CD4-positive, alpha-beta T cell treated with Interferon alpha-2 for 1 hour (primary cell): ENCODE measurements around the gene ATG2A.

ENCODE experiments used
- DNase-seq, 2 donors: peaks; one replicate each; pipeline ENCODE4 v3.0.0-alpha.2; 2020 to 2022

ATG2A gene

DNA sequence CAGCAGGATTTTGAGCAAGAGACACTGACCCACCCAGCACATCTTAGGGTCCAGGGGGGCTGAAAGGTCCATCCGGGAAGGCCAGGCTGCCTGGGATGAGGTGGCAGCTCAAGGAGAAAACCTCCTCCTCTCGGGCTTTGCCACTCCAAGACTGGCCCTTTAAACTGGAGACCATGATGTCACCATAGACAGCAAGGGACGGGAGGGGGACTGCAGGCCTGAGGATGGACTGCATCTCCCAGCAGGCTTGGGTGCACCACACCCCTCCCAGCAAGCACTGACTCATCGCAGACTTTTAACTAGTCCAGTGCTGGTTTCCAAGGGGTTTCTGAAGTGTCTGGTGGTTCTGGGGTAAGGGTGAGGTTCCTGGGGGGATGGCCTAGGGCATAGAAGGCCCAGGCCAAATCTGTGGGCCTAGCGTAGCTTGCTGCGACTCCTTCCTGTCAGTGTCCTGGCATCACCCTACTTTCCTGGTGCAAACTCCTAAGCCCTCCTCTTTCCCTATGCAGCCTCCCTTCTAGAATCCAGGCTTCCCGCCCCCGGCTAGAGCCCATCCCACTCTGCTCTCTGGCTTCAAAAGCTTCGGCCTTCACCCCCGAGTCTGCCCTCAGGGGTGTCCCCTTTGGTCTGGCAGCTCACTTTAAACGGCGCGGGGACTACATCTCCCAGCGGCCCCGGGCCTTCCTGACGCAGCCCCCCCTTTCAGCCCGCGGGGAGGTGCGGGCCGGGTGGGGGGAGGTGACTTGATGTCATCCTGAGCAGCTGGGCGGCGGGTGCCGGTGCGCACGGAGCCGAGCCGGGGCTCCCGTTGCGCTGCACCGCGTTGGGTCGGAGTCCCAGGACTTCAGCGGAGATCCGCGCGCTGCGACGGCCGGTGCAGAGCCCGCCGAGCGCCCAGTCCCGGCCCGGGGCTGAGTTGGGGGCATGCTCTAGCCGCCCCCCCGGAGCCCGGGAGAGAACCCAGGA, 7.2 kb upstream of the ATG2A start, which contains the start of gene PPP2R5B:
TSS of gene PPP2R5B (plus strand) at position 746 of the 966 bp plus-strand sequence. CDS start 1,046 bp downstream, outside the sequence.
- DNase-seq, result peak; percentile 90 to 92

DNA sequence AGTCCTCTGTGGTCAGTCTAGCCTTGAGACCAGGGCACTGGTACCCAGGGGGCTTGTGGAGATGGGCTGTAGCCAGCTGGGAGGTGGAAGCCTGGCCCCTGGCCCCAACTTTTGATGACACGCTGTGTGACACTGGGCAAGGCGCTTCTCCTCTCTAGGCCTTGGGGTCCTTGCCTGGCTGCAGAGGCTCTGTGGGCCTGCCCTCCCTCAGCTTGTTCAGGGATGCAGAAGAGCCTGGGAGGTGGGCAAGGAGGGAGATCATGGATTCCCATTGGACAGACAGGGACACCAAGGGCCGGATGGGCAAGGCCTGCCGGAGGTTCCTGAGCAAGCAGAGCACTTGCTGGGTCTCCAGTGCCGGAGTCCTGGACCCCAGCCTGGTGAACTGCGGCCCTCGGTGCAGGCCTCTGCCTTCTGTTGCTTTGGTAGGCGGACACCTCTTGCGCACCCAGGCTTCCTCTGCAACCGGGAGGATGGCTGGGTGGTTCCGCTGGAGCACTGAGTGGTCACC, 6.2 kb upstream of the ATG2A start:
- no peak for DNase-seq

DNA sequence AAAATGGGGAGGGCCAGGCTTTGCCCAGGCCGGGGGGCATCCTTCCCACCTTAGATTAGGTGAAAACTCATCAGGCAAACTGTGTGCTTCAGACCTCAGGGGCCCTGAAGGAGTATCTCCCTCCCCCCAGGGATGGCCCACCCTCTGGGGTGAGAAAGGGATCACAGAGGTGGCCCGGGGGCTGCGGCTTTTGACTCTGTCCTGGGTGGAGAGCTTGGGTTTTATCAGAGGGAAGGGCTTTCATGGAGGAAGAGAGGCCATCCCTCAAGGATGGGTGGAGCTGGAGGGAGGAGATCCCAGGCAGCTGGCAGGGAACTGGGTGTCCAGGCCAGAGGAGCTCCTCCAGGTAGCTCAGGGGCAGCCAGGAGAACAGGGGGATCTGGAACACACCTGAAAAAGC, 4.4 kb upstream of the ATG2A start:
- no peak for DNase-seq

DNA sequence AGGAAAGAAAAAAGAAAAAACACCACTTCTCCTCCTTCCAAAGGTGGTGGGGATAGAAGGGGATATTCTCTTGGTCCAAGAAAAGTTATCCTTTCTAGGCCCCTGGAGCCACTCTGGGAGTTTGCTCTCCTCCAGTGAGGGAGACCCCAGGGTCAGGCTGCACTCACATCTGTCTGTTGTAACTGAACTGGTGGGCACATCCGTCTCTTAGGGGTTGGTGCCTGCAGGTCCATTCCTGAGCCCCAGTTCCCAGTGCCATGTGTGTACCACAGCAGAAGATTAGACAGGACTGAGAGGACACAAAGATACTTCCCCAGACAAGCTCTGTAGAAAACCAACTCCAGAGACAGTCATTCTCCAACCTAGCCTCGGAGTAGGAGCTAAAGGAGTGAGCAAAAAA, 3.1 kb upstream of the ATG2A start:
- no peak for DNase-seq

DNA sequence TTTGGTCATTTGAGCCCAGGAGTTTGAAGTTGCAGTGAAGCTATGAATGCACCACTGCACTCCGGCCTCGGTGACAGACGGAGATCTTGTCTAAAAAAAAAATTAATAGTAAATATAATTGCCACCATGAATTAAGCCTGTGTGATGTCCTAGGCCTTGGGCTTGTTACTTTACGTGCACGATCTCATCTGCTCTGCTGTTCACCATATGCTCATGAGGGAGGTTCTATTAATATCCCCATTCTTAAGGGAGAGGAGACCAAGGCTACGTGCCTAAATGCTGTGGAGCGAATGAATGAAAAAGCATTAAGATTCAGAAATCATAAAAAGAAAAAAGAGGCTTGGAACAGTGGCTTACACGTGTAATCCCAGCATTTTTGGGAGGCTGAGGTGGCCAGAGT, 2.6 kb upstream of the ATG2A start:
- no peak for DNase-seq

DNA sequence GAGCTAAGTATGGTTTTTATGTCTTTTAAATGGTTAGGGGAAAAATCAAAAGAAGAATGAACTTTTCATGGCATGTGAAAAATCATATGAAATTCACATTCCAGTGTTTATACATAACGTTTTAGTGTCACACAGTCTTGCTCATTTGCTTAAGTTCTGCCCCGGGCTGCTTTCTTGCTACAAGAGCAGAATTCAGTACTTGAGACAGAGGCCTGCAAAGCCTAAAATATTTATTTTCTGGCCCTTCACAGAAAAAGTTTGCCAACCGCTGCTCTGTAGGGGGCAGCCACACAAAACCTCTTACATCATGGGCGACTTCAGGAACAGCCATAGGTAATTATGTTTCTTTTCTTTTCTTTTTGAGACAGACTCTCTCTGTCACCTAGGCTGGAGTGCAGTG, 1.0 kb upstream of the ATG2A start:
- DNase-seq, result no peak

DNA sequence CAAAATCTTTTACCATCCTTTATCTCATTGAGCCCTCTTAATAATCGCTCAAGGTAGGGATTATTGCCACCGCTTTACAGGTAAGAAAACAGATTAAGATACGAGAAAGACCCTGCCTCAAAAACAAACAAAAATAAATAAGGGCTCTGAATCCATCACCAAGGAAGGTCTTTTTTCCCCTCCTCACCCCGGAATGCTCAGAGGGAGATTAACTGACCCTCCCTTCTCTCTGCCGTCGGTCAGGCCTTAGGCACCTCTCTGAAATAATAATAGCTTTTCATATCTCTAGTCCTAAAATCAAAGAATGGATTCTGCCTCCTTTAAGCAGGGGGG, 620 bp upstream of the ATG2A start:
- no peak for DNase-seq

DNA sequence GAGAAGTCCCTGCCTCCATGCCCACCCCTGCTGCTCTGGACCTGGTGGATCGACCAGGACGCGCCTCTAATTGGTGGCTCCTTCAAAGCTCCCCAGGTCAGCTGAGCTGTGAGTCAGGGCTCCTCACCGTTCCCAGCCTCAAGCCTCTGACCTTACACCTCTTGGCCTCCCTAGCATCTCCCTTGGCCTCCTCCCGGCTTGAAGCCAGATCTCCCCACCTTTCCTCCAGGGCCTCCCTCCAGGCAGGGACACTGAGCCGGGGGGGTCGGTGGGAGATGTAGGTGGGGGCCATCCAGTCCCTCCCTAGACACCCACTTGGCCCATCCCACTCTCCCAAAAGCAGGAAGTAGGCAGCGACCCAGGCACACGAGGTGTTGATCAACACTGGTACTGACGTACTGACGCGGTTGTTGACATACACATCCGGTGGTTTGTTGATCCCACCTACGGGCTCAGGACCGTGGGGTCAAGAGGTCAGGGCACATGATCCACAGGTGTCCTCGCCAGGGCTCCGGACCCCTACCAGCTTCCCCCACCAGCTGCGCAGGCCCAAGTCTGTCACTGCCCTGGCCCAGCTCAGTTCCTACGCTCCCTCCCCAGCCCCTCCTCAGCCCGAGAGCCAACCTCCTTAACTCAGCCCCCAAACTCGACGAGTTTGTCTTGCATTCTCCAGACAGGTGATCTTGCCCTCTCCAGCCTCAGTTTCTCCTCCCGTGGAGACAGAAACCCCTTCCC, 802 bp downstream of the ATG2A start:
- peak; percentile 50 to 65 for DNase-seq

DNA sequence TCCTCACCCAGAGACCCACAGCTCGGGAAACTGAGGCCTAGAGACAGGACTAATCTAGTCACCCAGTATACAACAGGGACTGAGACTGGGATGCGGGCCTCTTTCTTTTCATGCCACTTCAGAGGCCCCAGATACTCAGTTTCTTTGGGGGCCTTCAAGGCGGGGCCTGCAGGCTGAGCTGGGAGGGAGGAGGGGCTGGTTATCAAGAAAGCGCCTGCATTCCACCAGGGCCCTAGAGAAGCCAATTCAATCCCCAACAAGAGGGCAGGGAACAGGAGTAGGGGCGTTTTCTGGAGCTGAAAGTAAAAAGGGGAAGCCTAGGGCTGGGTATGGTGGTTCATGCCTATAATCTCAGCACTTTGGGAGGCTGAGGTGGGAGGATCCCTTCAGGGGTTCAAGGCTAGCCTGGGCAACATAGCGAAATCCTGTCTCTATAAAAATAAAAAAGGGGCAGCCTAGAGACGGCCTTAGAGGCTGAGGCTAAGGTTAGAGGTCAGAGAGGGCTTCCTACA, 1.6 kb downstream of the ATG2A start:
- no peak for DNase-seq

DNA sequence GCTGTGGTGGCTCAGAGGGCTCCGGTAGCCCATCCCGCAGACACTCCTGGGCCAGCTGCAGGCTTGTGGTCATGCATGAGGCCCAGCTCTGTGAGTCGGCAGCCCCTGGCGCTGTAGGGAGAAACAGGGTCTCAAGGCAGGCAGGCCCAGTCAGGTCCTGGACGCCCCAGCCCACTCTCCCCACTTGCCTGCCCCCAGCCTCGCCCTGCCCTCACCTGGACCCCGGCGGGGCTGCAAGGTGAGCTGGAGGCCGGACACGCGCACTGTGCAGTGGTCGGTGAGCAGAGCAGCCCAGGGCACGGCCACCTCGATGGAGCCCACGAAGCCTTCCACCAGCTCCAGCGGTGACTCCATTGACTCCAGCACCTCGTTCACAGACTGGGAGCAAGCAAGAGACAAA, 2.9 kb downstream of the ATG2A start:
- DNase-seq, result no peak

DNA sequence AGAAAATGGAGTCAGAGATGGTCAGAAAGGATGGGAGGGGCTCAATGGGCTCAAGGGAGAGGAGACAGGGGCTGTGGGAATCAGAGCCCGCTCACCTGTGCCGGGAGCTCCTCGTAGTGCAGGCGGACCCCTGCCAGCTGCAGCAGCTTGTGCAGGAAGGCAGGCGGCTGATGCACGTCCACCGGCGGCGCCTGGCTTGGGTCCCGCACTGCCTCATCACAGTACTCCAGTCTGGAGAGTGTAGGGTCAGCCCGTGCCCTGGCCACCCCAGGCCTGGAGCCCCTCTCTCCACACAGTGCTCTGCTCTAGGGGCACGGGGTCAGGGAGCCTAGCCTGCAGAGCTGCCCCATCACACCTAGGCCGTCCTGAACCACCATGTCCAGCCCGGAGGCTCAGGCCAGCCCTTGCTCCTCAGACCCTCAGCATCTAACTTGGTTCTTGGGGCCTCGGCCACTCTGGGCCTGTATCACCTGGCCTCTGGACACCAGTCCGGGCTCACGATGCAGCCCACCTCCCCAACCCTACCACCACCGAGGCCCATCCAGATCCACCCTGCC, 3.8 kb downstream of the ATG2A start:
- no peak for DNase-seq

DNA sequence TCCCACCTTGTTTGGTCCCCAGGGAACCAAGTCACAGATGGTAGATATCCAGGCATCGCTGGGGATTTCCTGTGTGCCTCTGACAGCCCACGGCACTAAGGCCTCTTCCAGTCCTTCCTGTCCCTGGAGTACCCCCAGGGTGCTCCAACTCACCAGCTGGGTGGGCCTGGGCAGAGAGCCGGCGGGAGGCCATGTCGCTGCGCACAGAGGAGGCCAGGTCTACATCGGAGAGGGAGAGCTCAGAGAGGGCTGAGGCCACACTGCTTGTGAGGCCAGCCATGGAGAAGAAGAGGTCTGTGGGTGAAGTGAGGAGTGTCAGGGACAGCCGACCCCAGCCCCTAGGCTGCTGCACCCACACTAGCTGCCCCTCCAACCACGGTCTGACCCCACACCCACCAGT, 5.3 kb downstream of the ATG2A start:
- no peak for DNase-seq

DNA sequence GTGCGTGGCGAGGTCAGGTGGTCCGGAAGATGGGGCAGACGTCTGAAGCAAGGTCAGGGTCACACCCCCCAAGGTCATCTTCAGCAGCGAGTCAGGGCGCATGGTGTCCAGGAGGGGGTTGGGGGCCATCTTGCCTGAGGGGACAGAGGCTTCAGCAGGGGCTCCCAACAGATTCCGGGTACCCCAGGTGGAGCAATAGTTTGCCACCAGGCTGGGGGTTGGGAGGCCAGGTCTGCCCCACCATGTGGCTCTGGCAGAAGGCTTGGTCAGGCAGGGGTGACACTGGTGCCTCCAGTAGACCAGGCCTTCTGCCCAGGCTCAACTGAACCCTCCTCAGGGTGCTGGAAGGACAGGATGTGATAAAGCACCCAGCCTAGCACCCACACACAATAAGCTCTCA, 5.9 kb downstream of the ATG2A start:
- DNase-seq, result no peak

DNA sequence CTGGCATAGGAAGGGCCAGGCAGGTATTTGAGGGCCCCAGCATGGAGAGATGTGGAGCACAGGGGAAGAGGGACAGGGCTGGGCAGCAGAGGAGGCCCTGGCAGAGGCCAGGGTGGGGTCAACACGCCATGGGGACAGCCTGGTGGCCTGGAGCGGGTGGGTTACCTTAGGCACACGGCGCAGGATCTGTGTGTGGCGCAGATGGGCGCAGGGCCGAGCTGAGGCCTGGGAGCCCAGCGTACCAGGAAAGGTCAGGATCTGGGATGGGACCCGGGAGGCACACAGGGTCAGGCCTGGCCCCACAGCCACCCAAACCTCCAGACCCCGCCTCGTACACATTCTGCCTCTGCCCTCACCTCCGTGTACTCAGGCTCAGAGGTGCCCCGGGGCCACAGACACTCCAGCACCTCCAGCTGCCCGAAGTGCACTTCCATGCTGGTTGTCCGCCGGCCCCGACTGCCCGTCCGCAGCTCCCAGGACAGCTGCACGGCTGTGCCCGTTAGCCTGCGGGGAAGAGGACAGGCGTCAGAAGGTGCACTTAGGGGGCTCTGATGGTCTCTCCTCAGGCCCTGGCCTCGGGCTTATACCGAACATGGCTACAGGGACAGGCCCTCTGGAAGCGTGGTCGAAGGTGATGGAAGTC, 6.4 kb downstream of the ATG2A start:
- no peak for DNase-seq

DNA sequence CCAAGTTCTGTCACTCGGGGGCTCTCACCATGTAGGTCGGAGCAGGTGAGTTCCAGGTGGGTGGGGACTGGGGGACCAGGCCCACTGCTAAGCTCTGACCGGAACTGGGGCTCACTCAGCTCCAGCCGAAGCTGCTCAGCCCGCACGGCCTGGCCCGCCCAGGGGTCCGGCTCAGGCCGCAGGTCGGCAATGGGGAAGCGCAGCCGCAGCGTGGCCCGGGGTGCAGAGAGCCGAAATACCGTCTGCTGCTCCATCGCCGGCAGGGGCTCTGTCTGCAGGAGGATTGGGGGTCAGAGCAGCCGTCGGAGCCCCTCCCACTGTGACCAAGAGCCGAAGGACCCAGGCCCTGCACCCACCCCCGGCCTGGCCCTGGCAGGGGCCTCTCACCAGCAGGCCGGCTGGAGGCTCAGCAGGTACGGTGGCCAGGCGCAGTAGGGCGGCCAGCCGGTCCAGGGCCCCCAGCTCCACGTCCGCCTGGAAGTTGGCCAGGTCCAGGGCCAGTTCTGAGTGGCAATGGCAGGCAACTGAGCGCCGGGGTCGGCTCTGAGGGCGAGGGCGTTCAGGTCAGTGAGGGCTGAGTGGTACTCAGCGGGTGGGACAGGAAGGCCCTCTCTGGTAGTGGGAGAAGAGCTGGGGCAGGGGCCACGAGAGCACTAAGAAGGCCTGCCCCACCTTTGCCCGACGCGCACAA, 7.2 kb downstream of the ATG2A start:
- no peak for DNase-seq

DNA sequence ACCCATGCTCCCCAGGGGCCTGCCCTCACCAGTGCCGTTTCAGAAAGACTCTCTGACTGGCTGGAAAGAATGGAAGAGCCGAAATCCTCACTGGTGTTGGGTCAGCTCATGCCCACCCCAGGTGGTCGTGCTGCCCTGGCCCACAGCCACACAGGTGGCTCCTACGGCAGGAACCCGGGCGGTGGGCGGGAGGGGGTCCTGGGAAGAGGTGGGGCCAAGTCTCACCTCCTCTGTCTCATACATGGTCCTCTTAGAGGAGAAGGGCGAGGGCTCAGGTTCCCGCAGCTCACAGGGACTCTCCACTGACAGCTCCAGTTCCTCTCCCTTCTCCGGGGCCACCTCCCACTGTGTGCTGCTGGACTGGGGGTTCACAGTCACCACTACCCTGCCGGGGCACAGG, 8.2 kb downstream of the ATG2A start:
- no peak for DNase-seq

DNA sequence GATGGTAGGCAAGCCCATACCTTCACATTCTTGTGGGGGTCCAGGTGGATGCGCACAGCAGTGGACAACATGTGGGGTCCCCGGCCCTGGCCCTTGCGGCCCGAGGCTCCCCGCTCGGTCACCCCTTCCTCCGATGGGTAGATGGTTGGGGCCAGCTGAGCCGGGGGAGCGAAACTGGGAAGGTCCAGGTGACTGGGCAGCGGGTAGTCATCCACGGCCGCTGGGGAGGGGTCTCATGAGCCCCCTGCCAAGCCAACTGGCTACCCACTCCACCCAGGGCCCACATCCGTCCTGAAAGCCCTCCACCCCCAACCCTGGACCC, 10.7 kb downstream of the ATG2A start:
- DNase-seq, result no peak

DNA sequence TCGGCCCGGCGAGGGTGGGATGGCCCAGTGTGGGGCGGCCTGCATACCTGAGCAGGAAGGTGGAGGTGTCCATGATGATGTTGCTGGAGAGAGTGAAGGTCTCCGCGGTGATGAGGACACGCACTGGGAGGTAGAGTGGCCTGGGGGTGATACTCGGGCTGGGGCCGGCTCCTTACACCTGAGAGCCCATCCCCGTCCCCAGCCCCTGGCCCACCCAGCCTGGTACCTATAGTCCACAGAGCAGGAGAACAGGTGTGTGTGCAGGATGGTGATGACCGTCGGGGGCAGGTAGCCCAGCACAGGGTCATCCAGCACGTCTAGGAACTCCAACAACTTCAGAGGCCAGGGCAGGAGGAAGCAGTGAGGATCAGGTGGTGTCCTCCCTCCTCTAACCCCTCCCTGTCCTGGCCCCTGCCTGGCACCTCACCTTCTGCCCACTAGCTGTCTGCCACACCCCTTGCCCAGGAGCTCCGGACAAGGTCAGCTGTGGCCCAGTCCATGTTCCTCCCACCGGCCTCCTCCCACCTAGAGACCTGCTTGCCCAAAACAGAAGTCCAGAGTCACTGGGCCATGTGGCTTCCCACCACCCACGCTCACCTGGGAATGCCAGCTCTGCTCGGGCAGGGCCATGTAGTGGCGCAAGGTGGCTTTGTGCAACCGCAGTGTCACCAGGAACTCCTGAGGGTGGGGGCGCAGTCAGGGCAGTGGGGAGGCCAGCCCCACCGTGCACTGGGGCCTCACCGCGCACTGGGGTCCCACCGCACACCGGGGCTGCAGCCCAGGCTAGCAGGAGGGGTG, 11.3 kb downstream of the ATG2A start:
- no peak for DNase-seq

DNA sequence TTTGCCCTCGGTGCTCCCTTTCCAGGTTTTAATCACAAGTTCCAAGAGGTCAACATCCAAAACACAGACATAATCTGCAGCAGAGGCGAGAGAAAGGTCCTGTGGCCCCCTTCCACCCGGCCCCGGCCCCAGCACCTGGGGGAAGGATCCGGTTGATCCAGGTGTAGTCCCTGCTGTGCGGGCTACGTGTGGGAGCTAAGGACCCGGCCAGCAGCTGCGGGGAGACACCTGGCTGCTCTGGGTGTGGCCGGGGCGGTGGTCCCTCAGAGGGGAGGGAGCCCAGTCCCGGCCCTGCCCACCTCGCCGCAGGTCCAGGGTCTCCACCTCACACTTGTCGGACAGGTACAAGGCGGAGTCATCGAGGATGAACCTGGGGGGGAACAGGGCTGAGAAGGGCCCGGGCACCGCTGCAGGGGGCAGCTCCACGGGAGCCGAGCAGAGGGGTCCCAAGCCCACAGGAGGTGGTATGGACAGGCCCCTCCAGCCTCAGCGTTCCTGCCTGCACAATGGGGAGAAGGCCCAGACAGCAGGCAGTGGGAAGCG, 13.6 kb downstream of the ATG2A start:
- no peak for DNase-seq

DNA sequence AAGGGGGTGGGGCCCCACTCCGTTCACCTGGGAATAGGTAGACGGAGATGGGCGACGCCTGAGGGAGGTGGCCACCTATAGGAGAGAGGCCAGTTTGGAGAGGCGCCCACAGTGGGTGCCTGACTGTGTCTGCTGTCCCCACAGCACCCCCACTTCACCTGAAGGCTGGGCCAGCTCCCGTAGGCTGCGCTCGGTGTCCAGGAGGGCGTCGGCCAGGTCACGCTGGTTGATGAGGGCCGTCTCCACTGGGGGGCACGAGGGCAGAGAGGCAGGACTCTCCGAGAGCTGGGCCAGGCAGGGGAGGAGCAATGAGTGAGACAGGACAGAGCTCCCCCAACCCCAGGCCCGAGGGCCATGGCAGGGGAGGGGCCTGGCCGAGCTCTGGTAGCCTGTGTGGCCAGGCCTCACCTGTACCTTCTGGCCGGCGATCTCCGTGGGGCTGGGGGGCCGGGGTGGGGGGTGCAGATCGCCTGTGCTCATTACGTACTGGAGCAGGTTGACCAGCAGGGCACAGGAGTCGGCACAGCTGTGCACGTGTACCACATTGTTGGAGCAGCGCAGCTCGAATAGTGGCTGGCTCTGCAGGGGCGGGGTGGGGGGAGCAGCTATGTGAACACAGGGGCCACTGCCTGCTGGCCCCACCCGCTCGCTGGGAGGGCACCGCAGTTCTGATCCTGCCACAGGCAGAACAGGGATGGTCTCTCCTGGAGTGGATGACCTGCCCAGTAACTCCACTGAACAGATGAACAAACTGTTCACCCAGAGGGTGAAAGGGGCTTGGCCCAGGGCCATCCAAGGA, 14.7 kb downstream of the ATG2A start:
- DNase-seq, result no peak
